Upper lobe of right lung (tissue), 1 donor: ENCODE data around the gene TLCD3B. TPM values are rescaled to one million over a fixed set of nuclear protein-coding genes. Genes with fewer than 3 reads are reported as not detected.
"Not testable (repeated sequence)": the region's sequence is repeated elsewhere in the genome, so short reads cannot be mapped to it uniquely, and the experiment has no call there.

Experiments
- ATAC-seq: fragments of 200-7000 bp; cut with Tn5 transposase; one replicate; pipeline ENCODE4 v1.9.1; 2020; ENCODE audit warnings: mild to moderate bottlenecking, moderate library complexity
- DNase-seq: peaks from one replicate; pipeline ENCODE4 v3.0.0-alpha.2; 2020
- H3K27ac ChIP-seq: fragments of 200-600 bp; one replicate; pipeline ENCODE4 v1.8.0; 2022
- H3K27me3 ChIP-seq: fragments of 200-600 bp; one replicate; pipeline ENCODE4 v1.8.0; 2022; ENCODE audit warnings: mild to moderate bottlenecking
- H3K36me3 ChIP-seq: fragments of 200-600 bp; one replicate; pipeline ENCODE4 v1.8.0; 2022
- H3K4me1 ChIP-seq: fragments of 200-600 bp; one replicate; pipeline ENCODE4 v1.8.0; 2022
- H3K4me3 ChIP-seq: fragments of 200-600 bp; one replicate; pipeline ENCODE4 v1.8.0; 2022; ENCODE audit warnings: mild to moderate bottlenecking
- H3K9me3 ChIP-seq: fragments of 200-600 bp; one replicate; pipeline ENCODE4 v1.8.0; 2022
- intact Hi-C: fragments of 100-400 bp; cut with DNase I; formaldehyde crosslinking; loops from one replicate; pipeline ENCODE4 v1.11.0; 2022
- total RNA-seq: library from RNA; stranded (reverse); fragmentation: NEBNext Ultra II Directional; extraction: Animal tissue kit (Norgen Biotek cat#: 25700); gene quantifications from one replicate; pipeline ENCODE4 v1.2.1, GENCODE V29; 2021
- TF ChIP-seq, protein P1 (sequence below): fragments of 200-600 bp; IDR thresholded peaks from one replicate; pipeline ENCODE4 v1.8.0; 2022; ENCODE audit warnings: antibody characterized with exemption
- donor health status: DM: no; HTN: yes; CAD: no; lungs with severe emphysema.

TLCD3B gene
- total RNA-seq, 1 donor from 2014 or later: not detected

- ATAC-seq (no peak), DNase-seq (no peak)
- H3K27me3 ChIP-seq: peaks cover 20% of the 10 kb centered on the region
- intact Hi-C loops: no loop called here
- no peaks in the 10 kb centered on the region for H3K36me3 ChIP-seq
- no peak overlapping the region for H3K4me3 ChIP-seq
- no peak overlapping the region for H3K27ac ChIP-seq
- TF ChIP-seq, protein P1, sequence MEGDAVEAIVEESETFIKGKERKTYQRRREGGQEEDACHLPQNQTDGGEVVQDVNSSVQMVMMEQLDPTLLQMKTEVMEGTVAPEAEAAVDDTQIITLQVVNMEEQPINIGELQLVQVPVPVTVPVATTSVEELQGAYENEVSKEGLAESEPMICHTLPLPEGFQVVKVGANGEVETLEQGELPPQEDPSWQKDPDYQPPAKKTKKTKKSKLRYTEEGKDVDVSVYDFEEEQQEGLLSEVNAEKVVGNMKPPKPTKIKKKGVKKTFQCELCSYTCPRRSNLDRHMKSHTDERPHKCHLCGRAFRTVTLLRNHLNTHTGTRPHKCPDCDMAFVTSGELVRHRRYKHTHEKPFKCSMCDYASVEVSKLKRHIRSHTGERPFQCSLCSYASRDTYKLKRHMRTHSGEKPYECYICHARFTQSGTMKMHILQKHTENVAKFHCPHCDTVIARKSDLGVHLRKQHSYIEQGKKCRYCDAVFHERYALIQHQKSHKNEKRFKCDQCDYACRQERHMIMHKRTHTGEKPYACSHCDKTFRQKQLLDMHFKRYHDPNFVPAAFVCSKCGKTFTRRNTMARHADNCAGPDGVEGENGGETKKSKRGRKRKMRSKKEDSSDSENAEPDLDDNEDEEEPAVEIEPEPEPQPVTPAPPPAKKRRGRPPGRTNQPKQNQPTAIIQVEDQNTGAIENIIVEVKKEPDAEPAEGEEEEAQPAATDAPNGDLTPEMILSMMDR: no peak
- no peaks in the 10 kb centered on the region for H3K9me3 ChIP-seq
- H3K4me1 ChIP-seq: no peaks in the 10 kb centered on the region
Observed at GRCh38 chr16:30023586-30023985, 7.5 kb downstream of the TLCD3B start.

- Histone ChIP-seq H3K4me1 (no peaks in the 10 kb centered on the region), H3K36me3 (no peaks in the 10 kb centered on the region), H3K9me3 (no peaks in the 10 kb centered on the region), H3K27me3 (peaks cover 18% of the 10 kb centered on the region), H3K27ac (no peak within 1 kb of the TSS), H3K4me3 (no peak within 1 kb of the TSS)
- intact Hi-C loops: no loop called here
- ATAC-seq: no peak
- TF ChIP-seq, protein P1: no peak
- no peak for DNase-seq
Observed at GRCh38 chr16:30022887-30023286, 8.2 kb downstream of the TLCD3B start, which contains the start of gene C16orf92. C16orf92 (plus strand) TSS chr16:30023198; CDS start chr16:30023341, 143 bp downstream.

DNA sequence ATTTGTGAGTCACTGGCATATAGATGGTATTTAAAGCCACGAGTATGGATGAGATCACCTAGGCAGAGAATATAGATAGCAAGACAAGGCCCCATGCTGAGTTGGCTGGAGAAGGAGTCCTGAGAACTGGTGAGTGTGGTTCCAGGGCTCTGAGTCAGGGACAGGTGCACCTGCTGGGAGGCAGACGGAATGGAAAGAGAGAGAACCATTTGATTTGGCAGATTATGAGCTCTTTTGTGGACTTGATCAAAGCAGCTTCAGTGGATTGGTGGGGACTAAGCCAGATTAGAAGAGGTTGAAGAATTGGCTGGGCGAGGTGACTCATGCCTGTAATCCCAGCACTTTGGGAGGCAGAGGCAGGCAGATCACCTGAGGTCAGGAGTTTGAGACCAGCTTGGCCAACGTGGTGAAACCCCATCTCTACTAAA is 12.3 kb downstream of the TLCD3B start:
- no peak overlapping the region for H3K27ac ChIP-seq
- intact Hi-C loops: loop anchor here (10.0 kb wide), 1 partner anchor 324 kb away; no protein-coding TSS in a partner anchor
- ATAC-seq (no peak), DNase-seq (no peak)
- no peaks in the 10 kb centered on the region for H3K36me3 ChIP-seq
- no peaks in the 10 kb centered on the region for H3K9me3 ChIP-seq
- no peak overlapping the region for H3K4me3 ChIP-seq
- no peaks in the 10 kb centered on the region for H3K27me3 ChIP-seq
- TF ChIP-seq, protein P1: no peak
- no peaks in the 10 kb centered on the region for H3K4me1 ChIP-seq

DNA sequence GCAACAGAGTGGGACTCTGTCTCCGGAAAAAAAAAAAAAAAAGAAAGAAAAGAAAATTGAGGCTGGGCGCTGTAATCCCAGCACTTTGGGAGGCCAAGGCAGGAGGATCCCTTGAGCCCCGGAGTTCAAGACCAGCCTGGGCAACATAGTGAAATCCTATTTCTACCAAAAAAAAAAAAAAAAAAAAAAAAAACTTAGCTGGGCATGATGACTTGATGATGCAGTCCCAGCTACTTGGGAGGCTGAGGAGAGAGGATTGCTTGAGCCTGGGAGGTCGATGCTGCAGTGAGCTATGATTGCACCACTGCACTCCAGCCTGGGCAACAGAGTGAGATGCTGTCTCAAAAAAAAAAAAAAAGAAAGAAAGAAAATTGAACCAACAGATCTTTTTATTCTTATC is 13.1 kb downstream of the TLCD3B start:
- DNase-seq, H3K27ac ChIP-seq, H3K9me3 ChIP-seq, H3K4me1 ChIP-seq, ATAC-seq, H3K4me3 ChIP-seq, H3K36me3 ChIP-seq, H3K27me3 ChIP-seq: not testable (repeated sequence)
- intact Hi-C loops: loop anchor here (10.0 kb wide), 1 partner anchor 323 kb away; no protein-coding TSS in a partner anchor

DNA sequence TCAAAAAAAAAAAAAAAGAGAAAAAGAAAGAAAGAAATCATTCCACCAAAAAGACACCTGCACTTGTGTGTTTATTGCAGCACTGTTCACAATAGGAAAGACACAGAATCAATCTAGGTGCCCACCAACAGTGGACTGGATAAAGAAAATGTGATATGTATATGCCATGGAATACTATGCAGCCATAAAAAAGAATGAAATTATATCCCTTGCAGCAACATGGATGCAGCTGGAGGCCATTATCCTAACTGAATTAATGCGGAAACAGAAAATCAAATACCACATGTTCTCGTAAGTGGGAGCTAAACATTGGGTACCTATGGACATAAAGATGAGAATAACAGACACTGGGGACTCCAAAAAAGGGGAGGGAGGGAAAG is 13.8 kb downstream of the TLCD3B start:
- no peaks in the 10 kb centered on the region for H3K4me1 ChIP-seq
- no peak for DNase-seq
- no peaks in the 10 kb centered on the region for H3K36me3 ChIP-seq
- intact Hi-C loops: loop anchor here (10.0 kb wide), 1 partner anchor 322 kb away; no protein-coding TSS in a partner anchor
- H3K27ac ChIP-seq: no peak overlapping the region
- no peak overlapping the region for H3K4me3 ChIP-seq
- peaks cover 2% of the 10 kb centered on the region for H3K27me3 ChIP-seq
- H3K9me3 ChIP-seq: no peaks in the 10 kb centered on the region
- ATAC-seq: no peak
- TF ChIP-seq, protein P1: no peak

GRCh38 chr16:30016555-30017276 is 14.4 kb downstream of the TLCD3B start:
- Histone ChIP-seq H3K9me3 (no peaks in the 10 kb centered on the region), H3K4me3 (no peak overlapping the region), H3K27ac (no peak overlapping the region), H3K36me3 (no peaks in the 10 kb centered on the region), H3K4me1 (no peaks in the 10 kb centered on the region), H3K27me3 (peaks cover 8% of the 10 kb centered on the region)
- TF ChIP-seq, protein P1: no peak
- intact Hi-C loops: loop anchor here (10.0 kb wide), 1 partner anchor 322 kb away; no protein-coding TSS in a partner anchor
- DNase-seq (no peak), ATAC-seq (no peak)

GRCh38 chr16:30015450-30015849 is 15.6 kb downstream of the TLCD3B start:
- H3K27me3 ChIP-seq: peaks cover 20% of the 10 kb centered on the region
- not testable (repeated sequence) for H3K4me1 ChIP-seq, H3K4me3 ChIP-seq, DNase-seq, H3K27ac ChIP-seq, H3K9me3 ChIP-seq, ATAC-seq, H3K36me3 ChIP-seq
- intact Hi-C loops: loop anchor here (10.0 kb wide), 1 partner anchor 321 kb away; no protein-coding TSS in a partner anchor

GRCh38 chr16:30012598-30012997 is 18.5 kb downstream of the TLCD3B start:
- not testable (repeated sequence) for DNase-seq, H3K27ac ChIP-seq, ATAC-seq, H3K36me3 ChIP-seq, H3K4me3 ChIP-seq, H3K9me3 ChIP-seq, H3K4me1 ChIP-seq
- H3K27me3 ChIP-seq: peaks cover 42% of the 10 kb centered on the region
- intact Hi-C loops: loop anchor here (10.0 kb wide), 1 partner anchor 318 kb away; no protein-coding TSS in a partner anchor
